ENCODE data around the gene SOX10. TPM values are rescaled to one million over a fixed set of nuclear protein-coding genes. Genes with fewer than 3 reads are reported as not detected.
A peak's percentile ranks its signal among the peaks of the same experiment; 100 is the strongest.

The SOX10 gene
- total RNA-seq: not detected in 2 replicates

DNA sequence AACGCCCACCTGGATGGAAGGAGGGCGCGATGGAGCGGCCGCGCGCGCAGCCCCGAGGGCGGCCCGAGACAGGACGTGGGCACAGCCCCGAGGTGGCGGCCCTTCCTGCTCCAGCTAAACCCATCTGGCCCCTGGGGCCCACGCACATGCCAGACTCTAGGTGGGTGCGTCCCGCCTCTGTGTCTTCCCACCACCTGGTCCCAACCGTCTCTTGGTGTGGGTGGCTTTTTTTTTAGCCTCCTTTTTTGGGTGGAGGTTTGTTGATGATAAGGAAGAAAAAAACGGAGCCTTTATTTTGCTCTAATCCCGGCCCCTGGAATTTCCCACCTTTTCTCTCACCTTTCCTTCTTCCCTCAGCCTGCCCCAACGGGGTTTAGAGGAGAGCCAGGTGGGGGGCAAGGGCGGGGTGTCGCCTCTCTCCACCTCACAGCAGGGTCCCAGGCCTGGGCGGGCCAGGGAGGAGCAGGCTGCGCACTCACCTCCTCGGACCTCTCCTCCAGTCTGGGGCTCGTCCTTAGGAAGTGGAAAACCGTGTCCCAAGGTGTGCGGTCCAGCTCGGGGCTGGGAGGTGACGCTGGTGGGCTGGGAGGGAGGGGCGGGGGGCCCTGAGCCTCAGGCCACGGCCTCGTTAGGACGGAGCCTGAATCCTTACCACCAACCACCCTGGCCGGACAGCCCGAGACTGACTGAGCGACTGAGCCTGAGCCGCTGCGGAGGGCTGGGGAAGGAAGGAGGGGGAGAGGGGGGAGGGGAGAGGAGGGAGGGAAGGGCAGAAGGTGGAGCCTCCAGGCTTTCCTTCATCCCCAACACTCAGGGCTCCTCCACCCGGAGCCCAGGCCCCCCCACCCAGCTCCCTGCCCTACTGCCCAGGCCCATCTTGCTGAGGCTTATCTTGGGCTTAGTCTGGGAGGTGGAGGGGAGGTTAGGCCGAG lies at the start of gene SOX10:
SOX10 (minus strand) TSS at position 696 of the 932 bp plus-strand sequence. CDS start 771 bp downstream, outside the sequence.
- no peak for DNase-seq (ENCODE audit: low read depth in 2 of 2)

DNA sequence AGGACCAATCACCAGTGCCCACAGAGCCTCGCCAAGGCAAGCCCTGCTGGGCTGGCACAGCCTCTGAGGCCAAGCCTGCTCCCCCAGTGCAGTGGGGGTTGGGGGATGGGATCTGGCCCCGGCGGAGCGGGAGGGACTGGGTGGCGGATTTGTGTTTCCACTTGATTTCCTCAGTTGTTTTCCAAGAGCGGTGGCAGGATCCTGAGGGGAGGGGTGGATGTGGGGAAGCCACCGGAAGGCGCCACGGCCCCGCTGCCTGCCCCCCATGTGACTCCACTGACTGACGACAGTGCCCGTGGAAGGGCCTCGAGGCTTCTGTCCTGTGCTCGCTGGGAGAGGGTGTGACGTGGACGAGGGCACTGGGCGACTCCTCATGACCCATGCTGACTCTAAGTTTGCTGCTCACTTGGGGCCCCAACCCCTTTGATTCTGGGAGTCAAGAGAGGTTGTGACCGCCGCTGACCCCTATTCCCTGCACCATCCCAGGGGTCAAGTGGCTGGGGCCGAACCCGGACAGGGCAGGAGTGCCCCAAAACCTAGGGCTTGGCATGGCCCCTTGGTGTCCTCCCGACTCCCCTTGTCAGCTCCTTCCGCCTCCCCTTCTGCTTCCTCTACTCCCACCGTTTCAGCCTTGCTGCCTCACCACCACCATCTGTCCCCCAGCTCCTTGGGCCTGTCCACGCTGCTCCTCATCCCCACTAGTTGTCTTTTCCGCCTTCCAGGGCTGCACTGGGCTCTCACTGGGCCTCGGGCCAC lies 49.3 kb upstream of the SOX10 start:
- DNase-seq (ENCODE audit: low read depth in 2 of 2): peak in 1 of 2 donors; percentile 64

DNA sequence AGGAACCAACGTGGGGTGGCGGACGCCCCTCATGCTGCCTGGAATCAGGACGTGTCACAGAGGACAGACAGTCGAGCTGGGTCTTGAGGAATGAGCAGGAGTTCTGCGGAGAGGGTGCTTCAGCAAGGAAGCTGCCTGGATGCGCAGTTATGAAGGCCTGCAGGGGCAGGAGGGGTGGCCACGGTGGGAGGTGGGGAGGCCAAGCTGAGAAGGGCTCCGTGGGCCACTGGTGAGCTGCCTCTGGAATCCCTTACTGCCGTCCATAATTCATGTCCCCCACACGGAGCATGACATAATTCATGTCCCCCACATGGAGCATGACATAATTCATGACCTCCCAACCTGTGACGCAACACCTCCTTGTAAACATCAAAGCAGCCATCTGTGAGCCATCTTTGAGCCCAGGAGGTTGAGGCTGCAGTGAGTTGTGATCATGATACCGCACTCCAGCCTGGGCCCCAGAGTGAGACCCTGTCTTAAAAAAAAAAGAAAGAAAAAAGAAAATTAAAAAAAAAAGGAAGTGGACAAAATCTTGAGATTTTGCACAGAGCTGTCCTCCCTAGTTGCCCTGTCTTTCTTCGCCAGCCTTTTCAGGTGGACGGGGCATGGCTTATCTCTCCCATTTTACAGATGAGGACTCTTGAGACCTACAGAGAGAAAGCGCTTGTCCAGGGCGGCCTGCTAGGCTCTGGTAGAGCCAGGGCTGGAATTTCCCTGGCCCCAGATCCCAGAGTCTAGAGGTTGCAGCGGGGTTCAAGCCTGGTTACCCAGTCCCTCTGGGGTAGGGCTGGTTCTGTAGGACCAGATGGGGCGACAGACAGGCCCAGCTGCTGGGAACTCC lies 48.5 kb upstream of the SOX10 start:
- DNase-seq (ENCODE audit: low read depth in 2 of 2): peak; percentile 40 to 43

DNA sequence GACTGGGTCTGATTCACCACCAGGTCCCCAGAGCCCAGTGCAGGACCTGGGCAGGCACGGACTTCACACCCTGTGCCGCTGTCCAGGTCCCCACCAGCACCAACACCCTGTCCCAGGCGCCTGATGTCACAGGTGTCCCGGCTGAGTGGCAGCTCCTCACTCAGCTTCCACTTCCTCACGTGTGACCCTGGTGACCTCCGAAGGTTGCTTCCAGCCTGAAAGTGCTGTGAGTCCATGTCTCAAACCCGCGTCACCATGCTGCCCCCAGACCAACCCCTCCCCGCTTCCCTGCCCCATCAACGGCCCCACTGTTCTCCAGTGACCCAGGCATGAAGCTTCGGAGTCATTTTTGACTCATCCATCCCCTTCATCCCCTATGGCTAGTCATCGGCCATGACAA lies 47.1 kb upstream of the SOX10 start:
- DNase-seq (ENCODE audit: low read depth in 2 of 2): no peak

DNA sequence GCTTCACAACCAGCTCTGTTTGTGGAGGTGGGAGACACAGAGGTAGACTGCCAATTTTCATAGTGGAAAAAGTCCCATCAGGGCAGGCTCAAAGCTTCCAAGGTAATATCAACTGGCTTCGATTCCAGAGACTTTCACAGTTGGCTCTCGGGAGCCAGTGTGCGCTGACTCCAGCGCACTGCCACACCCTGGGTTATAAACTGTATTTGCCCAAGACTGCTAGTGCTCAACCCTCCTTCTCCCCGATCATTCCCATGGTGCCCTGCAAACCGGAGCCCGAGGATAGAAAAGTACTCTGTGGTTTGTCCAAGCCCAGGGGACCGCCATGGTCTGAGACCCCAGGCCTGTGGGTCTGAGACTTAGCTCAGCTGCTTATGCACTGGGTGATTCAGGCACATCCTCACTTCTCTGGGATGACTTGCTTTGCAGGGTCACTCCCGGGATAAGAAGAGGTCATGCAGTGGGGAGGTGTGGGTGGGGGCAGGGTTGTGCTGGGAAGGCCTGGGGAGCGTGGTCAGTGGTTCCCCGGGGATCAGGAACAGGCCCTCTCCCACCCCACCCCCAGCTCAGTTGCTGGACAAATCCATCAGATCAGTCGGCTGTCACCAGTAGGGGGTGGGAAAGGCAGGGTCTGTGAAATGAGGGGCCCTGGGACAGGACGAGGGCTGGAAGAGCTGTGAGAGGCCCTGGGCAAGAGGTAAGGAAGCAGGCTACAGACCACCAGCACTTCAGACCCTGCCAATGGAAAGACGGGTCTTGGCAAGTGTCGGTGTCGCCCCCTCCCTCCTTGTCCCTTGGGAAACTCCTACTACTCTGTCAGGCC lies 46.2 kb upstream of the SOX10 start:
- no peak for DNase-seq (ENCODE audit: low read depth in 2 of 2)

DNA sequence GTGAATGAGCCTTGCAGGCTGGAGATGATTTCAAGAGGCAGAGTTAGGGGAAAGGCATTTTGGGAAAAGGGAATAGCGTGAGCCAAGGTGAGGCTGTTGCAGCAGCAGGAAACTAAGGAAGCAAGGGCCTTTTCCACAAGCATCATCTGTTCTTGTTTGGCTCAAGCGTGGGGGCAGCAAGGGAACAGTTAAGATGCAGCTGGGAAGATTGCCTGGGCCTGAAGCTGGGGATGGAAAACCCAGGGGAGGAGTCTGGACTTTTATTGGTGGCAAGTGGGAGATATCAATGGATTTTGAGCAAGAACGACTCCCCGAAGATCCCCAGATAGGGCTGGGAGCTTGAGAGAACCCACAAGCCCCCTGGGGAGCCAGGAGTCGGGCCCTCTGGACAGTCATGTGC lies 45.5 kb upstream of the SOX10 start:
- no peak for DNase-seq (ENCODE audit: low read depth in 2 of 2)

DNA sequence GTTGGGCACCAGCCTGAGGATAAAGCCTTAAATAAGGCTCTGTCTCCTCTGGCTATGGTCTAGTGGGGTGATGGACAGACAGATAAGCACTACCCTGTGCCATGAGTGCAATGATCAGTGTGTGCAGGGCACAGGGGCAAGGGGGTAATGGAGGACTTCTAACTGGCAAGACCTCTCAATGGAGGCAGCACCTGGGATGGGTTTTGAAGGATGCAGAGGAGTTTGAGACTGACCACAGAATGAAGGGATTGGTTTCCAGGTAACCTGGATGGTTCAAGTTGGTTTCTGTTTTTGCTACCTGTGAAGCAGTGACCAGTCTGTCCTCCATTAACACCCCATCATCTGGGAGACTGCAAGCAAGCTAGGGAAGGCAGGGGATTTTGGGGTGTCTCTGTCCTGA lies 45.0 kb upstream of the SOX10 start:
- DNase-seq (ENCODE audit: low read depth in 2 of 2): no peak

DNA sequence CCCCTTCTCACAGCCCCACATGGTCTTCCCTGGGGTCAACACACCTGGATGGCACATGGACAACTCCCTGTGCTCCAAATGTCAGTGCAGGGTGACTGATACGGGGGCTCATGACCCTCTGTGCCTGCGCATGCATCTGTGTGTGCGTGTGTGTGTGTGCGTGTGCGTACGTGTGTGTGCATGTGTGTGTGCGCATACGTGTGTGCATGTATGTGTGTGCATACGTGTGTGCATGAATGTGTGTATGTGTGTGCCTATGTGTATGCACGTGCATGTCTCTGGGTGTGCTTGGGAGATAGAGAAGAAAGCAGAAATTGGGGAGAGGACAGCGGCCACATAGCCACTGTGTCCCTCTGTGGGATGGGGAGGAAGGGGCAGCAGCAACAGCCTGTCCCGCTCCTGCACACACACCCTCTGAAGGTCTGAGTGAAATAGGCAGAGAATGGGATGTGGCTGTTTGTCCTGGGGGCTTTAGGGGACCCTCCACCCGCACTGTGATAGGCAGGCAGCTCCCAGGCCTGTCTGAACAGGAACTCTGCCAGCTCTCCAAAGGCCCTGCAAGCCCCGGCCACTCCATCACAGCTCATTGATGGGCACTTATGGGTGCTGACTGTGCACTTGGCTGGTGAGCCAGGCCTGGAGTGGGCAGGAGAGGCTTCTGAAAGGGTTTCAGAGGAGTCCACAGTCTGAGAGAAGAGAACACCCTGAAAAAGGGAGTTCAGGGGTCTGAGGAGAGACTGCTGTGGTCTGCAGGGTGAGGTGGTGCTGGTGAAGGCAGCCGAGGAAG lies 44.2 kb upstream of the SOX10 start:
- DNase-seq (ENCODE audit: low read depth in 2 of 2): no peak

DNA sequence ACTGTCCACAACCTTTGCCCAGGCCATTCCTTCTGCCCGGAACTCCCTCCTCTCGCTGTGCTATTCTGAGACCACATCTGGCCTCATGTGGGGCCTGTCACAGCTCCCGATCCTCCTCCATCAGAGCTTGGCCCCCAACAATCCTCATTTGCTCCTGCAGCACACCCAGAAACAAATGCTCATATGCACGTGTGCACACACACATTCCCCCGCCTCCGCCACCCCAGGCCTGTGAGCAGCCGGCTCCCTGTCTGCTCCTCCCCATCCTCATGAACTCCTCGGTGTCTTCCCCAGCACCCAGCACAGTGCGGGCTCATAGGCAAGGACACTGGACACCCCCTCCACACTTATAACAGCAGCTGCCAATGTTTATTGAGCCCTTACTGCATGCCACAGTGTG lies 43.1 kb upstream of the SOX10 start:
- DNase-seq (ENCODE audit: low read depth in 2 of 2): no peak

DNA sequence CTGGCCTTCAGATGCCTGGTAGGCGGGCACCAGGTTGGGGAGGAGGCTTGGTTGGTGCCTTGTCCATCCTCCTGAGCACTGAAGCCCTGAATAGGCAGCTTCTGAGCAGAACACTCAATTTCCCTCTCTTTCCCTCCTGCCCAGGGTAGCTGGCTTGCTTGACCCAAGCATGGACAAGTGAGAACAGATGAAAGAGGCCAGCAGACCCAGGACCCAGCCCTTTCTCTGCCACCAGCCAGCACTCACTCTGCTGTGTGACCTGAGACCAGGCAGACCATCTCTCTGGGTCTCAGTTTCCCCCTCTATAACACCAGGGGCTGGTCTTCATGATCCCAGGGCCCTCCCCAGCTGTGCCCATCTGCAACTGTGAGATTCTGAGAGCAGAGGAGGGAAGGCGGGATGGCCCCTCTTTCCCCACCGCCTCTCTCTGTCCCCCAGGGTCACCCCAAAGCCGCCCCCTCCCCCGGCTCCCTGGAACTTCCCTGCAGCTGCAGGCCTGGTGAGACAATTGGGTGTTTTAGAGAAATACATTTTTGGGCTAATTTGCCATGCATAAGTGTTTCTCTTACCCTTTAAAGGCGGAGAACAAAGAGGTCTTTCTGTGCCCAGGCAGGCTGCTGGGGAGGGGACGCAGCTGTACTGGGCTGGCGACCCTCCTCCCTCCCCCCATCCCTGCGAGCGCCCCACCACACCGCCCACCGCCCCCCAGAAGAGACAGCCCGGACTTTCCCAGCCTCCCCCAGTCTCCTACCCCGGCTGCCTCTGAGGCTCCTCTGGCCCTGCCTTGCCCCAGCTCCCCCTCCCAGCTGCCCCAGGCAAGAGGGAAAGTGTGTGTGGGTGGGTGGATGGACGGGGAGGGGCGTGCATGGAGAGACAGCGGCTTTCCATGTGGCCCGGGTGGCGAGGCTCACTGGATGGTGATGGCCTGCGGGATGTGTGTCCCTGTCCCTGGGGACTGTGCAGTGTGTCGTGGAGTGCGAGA lies 42.1 kb upstream of the SOX10 start:
- DNase-seq (ENCODE audit: low read depth in 2 of 2): no peak

DNA sequence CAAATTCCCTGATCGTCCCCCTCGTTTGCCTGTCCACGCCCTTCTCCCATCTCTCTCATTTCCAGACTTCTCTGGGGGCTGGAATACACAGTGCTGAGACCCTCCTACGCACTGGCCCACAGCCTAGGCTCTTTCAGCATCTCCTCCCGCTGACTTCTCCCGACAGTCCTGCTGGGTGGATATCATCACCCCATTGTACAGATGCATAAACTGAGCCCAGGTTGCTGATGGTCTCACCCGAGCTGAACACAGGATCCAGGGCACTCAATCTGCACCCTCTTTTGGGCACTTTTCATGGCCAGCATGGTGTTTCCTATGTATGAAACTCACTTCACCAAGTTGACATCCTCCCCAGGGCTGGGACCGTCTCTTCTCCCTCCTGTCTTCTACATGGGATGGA lies 41.2 kb upstream of the SOX10 start:
- no peak for DNase-seq (ENCODE audit: low read depth in 2 of 2)

DNA sequence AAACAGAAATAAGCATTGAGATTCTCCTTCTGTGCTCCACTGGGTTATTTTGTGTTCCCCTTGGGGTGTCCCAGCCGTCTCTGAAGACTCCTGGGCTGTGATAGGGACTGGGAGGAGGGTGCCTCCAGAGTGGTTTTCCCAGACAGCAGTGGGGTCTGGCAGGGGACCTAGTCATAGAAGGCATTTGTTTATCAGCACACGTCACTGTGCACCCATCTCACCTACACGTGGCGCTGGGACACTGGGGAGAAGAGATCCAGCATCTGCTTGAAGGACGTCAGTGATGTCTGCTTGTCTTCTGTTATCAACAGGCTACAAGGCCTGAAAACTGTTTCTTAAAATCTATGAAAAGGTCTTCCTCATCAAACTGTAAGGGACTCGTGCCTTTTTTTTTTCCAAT lies 38.7 kb upstream of the SOX10 start:
- DNase-seq (ENCODE audit: low read depth in 2 of 2): no peak

DNA sequence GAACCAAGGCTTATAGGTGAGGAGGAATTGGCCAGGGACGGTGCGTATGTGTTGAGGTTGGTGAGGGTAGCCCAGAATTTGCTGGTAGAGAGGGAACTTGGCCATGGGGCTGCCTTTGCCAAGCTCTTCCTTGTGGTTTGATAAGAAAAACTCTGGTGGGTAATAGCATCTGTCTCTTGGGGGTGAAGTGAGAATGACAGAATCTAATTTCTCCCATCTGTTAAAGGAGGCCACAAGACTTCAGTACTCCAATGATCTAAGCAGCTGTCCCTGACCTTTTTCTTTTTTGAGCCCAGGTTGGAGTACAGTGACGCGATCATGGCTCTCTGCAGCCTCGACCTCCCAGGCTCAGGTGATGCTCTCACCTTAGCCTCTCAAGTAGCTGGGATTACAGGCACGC lies 36.9 kb upstream of the SOX10 start:
- no peak for DNase-seq (ENCODE audit: low read depth in 2 of 2)

DNA sequence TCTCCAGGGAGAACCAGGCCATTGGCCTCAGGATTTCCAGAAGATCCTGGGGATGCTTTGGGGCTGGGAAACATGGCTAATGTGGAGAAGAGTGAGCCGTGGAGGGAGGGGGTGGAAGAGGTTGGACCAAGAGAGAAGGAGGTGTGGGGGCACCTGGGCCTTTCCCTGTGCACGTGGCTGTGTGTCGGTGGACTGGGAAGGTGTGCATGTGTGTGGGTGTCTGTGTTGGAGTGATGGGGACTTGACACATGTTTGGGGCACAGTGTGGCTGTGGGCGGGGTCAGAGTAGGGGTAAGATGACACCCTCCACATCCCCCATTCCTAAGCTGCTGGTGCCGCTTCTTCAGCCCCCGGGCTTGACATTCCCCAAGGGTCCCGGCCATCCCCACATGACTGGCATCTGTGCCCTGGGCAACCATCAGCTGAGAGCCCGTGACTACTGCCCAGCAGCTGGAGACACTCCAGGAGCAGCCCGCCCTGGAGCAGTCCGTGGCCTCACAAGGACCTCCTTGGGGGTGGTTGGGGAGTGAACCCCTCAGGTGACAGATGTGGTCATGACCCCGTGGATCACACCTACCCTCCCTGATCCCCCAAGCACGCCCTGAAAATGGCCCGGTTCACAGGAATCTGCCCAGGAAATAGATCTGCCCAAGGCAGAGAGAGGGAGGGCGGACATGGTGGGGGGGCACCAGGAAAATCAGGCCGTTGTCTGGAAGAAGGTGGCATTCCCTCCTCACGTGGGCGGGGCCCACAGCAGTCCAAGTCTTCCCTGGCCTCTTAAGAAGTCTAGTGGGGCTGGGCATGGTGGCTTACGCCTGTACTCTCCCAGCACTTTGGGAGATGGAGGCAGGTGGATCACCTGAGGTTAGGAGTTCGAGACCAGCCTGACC lies 34.8 kb upstream of the SOX10 start:
- no peak for DNase-seq (ENCODE audit: low read depth in 2 of 2)

DNA sequence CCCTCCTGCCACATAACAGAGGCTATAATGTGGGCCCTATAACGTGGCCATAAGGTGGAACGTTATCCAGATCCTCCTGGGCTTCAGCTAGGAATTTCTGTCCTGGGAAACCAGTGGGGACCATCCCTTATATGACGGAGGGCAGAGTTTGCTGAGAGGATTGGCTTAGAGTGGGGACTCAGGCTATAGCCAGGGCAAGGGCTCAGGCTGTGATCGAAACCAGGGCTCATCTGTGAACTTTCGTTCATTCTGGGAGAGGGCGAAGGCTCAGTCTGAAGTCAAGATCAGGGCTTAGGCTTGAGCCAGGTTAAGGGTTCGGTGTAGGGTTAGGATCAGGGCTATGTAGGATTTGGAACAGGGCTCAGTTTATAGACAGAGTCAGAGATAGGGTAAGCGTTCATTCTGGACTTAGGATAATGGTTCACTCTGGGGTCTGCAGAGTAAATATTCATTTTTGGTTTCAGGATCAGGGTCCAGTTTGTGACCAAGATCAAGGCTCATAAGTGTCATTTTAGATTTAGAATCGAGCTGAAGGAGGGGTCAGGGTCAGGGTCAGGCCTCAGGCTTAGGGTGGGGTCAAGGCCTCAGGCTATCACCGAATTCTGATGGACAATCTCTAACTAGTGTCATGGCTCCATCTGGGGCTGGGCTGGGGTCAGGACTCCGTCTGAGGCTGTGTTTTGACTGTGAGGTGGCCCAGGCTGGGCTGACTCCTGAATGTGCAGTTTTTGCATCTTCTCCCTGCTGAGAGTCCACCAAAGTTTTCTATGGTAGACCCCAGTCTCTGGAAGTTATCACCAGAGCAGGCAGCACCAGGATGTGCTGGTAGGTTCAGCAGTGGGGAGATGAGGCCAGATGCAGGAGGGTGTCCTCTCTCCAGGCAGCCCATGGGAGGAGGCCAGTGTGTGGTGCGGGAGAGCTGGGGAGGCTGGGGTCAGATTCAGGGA lies 33.9 kb upstream of the SOX10 start:
- DNase-seq (ENCODE audit: low read depth in 2 of 2): no peak

DNA sequence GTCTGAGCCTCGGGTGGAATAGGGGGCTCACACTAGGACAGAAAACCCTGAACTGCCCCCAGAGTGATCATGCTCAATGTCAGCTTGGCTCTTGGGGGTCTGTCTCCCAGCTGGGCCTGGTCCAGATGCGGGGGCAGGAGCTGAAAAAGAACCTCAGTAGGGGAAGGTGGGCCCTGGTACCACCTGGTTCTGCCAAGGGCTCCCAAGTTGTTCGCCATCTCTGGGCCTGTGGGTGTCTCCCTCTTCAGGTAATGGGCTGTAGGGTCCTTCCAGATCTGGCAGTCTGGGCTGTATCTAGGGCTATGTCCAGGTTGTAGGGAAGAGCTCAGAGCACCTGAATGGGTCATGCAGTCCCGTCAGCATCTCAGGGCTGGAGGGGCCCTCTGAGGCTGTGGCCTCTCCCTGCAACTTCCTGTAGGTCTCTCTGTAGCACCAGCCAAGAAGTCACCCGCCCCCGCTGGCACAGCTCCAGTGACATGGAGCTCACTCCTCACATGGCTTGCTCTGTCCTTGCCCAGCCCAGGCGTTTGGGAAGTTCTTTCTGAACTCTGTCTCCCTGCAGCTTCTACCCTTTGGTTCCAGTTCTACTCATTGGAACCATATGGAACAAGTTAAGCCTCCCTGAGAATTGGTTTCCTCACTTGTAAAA lies 33.0 kb upstream of the SOX10 start:
- DNase-seq (ENCODE audit: low read depth in 2 of 2): peak; percentile 42 to 57

Measured in lung microvascular endothelial cell (primary cell).